ENCODE measurements around the gene RNASEH2B.

- TF ChIP-seq TAF1 (IDR thresholded peaks at IDR 0.05; ENCODE audit: borderline replicate concordance, low read depth, low read length), result no peak
- no peak for TF ChIP-seq POLR2A (IDR thresholded peaks at IDR 0.05; ENCODE audit: low read depth, low read length)
Measured at GRCh38 chr13:50919277-50919676, 9.7 kb downstream of the RNASEH2B start.

All from GM12892 (cell line).